IMR-90 (cell line): Measurements from ENCODE around the gene CCNT2.

Experiments
- CEBPB ChIP-seq: IDR thresholded peaks from 2 replicates; pipeline ENCODE4 v1.6.1; 2012; ENCODE audit warnings: low read depth, low read length, improper control_type of control experiment
- CTCF ChIP-seq: conservative IDR thresholded peaks from 2 replicates; pipeline ENCODE4 v1.5.1; 2012; ENCODE audit warnings: mild to moderate bottlenecking, low read depth, low read length, improper control_type of control experiment
- FOS ChIP-seq: fragments of 150-350 bp; IDR thresholded peaks from 2 replicates; pipeline ENCODE4 v1.6.1; 2016; ENCODE audit warnings: low read depth, low read length
- RFX5 ChIP-seq: IDR thresholded peaks from 2 replicates; pipeline ENCODE4 v1.8.0; 2012; ENCODE audit warnings: low read depth, mild to moderate bottlenecking, low read length, moderate library complexity

GRCh38 chr2:134917888-134918525 lies 615 bp upstream of the CCNT2 start:
- TF ChIP-seq FOS = no peak
- TF ChIP-seq CTCF = peak; percentile 27; the same call in 1 of the 2 replicates
- no peak for TF ChIP-seq CEBPB
- no peak; the same call in 1 of the 2 replicates for TF ChIP-seq RFX5
